Karpas-422 (cell line): ENCODE measurements around the gene B4GALNT3. TPM values are rescaled to one million over a fixed set of nuclear protein-coding genes. Genes with fewer than 3 reads are reported as not detected.

Source experiments
- DNase-seq: peaks from one replicate; pipeline ENCODE4 v3.0.0-alpha.2; 2015
- H2AFZ ChIP-seq: fragments of 200-600 bp; sonication (generic); 2 replicates; pipeline ENCODE4 v1.6.1; 2014; ENCODE audit warnings: antibody characterized with exemption, low read length, mixed read lengths
- H3K27ac ChIP-seq: fragments of 200-600 bp; sonication (generic); 2 replicates; pipeline ENCODE4 v1.5.1; 2014; ENCODE audit warnings: mild to moderate bottlenecking, low read length, moderate library complexity
- H3K27me3 ChIP-seq: fragments of 200-600 bp; sonication (generic); 2 replicates; pipeline ENCODE4 v1.6.1; 2014; ENCODE audit warnings: low read length, mixed read lengths
- H3K36me3 ChIP-seq: fragments of 200-600 bp; sonication (generic); 2 replicates; pipeline ENCODE4 v1.6.1; 2014; ENCODE audit warnings: low read length, mixed read lengths; ENCODE audit not compliant: insufficient read depth
- H3K4me1 ChIP-seq: fragments of 200-600 bp; sonication (generic); 2 replicates; pipeline ENCODE4 v1.6.1; 2014; ENCODE audit warnings: mild to moderate bottlenecking, low read length, mixed read lengths
- H3K4me2 ChIP-seq: fragments of 200-600 bp; sonication (generic); 2 replicates; pipeline ENCODE4 v1.6.1; 2014; ENCODE audit warnings: low read length, low read depth, mild to moderate bottlenecking; ENCODE audit not compliant: poor library complexity, severe bottlenecking
- H3K4me3 ChIP-seq: fragments of 200-600 bp; sonication (generic); 2 replicates; pipeline ENCODE4 v1.5.1; 2014; ENCODE audit warnings: mild to moderate bottlenecking, antibody characterized with exemption, low read length, mixed read lengths
- H3K79me2 ChIP-seq: fragments of 200-600 bp; sonication (generic); 2 replicates; pipeline ENCODE4 v1.6.1; 2014; ENCODE audit warnings: mild to moderate bottlenecking, low read length, mixed read lengths
- H3K9ac ChIP-seq: fragments of 200-600 bp; sonication (generic); 2 replicates; pipeline ENCODE4 v1.6.0; 2014; ENCODE audit warnings: low read length
- H3K9me2 ChIP-seq: fragments of 200-600 bp; sonication (generic), shearing (Covaris generic); replicated peaks from 2 replicates; pipeline ENCODE4 v1.6.0; 2014; ENCODE audit warnings: mild to moderate bottlenecking, low read length, moderate library complexity; ENCODE audit not compliant: insufficient read depth
- H3K9me3 ChIP-seq: fragments of 300-700, 200-600 bp; sonication (generic); 2 replicates; pipeline ENCODE4 v1.6.1; 2014; ENCODE audit warnings: low read length, mixed read lengths
- H4K20me1 ChIP-seq: fragments of 200-600 bp; sonication (generic); 2 replicates; pipeline ENCODE4 v1.6.1; 2014; ENCODE audit warnings: mild to moderate bottlenecking, antibody characterized with exemption, low read length, low read depth; ENCODE audit not compliant: insufficient read depth
- small RNA-seq: library from RNA; depleted of rRNA; stranded (forward); fragments of <200 nt; gene quantifications from one replicate; pipeline ENCODE3, GENCODE V24; 2014
- total RNA-seq: library from RNA; depleted of rRNA; stranded (reverse); fragments of >200 nt; shearing (Covaris generic); gene quantifications from 2 replicates; pipeline ENCODE4 v1.2.3, GENCODE V29; 2014; ENCODE audit warnings: low replicate concordance; rRNA removed

B4GALNT3 gene
- total RNA-seq, 1 experiment from 2014 or later, result 0.30 TPM

DNA sequence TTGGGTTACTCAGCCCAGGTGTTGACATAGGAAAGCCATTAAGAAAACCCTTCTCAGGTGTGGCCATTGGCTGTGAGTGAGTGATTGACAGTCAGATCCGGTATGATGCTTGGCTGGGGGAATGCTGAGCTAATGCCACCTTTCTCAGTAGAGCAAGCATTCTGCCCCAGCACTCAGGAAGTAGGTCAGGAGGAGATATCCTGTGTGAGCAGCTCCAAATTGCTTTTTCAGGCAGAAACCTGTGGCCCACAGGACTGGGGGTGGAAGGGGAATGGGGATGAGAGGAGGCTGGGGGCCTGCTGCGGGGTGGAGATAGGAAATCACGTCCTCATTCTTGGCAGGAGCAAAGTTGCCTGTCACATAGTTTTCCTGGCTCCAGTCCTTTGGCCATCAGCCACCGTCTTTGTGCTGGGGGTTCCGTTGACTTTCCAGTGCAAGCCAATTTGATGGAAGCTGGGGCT lies 147.8 kb downstream of the B4GALNT3 start:
- Histone ChIP-seq H3K27ac (no peak overlapping the region), H3K9me2 (no peaks in the 10 kb centered on the region), H2AFZ (no peak overlapping the region), H3K4me1 (peaks cover 6% of the 10 kb centered on the region), H3K27me3 (no peaks in the 10 kb centered on the region), H3K4me2 (no peak overlapping the region), H3K9me3 (no peaks in the 10 kb centered on the region), H3K36me3 (no peaks in the 10 kb centered on the region), H3K79me2 (no peaks in the 10 kb centered on the region), H3K9ac (no peak overlapping the region), H3K4me3 (no peak overlapping the region), H4K20me1 (no peaks in the 10 kb centered on the region)
- DNase-seq, result no peak

DNA sequence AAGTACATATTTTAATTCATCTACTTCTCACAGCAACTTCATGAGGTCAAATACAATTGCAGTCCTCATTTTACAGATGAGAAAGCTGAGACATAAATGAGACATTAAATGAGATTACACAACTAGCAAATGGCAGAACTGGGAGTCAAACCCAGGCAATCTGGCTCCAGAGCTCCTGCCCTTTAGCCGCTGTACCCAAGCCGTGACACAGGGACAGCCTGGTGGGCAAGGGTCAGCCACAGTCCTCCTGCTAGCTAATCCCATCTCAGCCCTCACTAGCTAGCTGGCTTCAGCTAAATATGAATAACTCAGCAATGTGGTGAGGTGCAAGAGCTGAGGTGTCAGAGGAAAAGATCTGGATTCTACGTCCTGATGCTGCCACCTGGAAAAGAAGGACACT lies 148.7 kb downstream of the B4GALNT3 start:
- no peak overlapping the region for H2AFZ ChIP-seq
- H3K79me2 ChIP-seq, result no peaks in the 10 kb centered on the region
- no peak overlapping the region for H3K4me3 ChIP-seq
- H3K27ac ChIP-seq, result no peak overlapping the region
- H3K9me3 ChIP-seq, result no peaks in the 10 kb centered on the region
- no peaks in the 10 kb centered on the region for H3K36me3 ChIP-seq
- H3K4me2 ChIP-seq, result no peak overlapping the region
- no peaks in the 10 kb centered on the region for H4K20me1 ChIP-seq
- no peak overlapping the region for H3K9ac ChIP-seq
- H3K9me2 ChIP-seq, result no peaks in the 10 kb centered on the region
- H3K27me3 ChIP-seq, result no peaks in the 10 kb centered on the region
- H3K4me1 ChIP-seq, result peaks cover 6% of the 10 kb centered on the region
- DNase-seq, result no peak

DNA sequence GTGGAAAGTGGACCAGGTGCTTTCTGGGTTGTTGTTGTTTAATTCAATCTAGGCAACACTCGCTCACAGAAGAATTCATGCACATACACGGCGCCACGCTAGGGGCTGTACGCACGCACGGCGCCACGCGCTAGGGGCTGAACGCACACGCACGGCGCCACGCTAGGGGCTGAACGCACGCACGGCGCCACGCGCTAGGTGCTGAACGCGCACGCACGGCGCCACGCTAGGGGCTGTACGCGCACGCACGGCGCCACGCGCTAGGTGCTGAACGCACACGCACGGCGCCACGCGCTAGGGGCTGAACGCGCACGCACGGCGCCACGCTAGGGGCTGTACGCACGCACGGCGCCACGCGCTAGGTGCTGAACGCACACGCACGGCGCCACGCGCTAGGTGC lies 149.2 kb downstream of the B4GALNT3 start:
- Histone ChIP-seq H3K9me2 (no peaks in the 10 kb centered on the region), H3K4me3 (no peak overlapping the region), H3K9ac (no peak overlapping the region), H3K27me3 (no peaks in the 10 kb centered on the region), H3K4me1 (peaks cover 6% of the 10 kb centered on the region), H3K36me3 (no peaks in the 10 kb centered on the region), H2AFZ (no peak overlapping the region), H3K9me3 (no peaks in the 10 kb centered on the region), H3K27ac (no peak overlapping the region), H4K20me1 (no peaks in the 10 kb centered on the region), H3K79me2 (no peaks in the 10 kb centered on the region), H3K4me2 (no peak overlapping the region)
- no peak for DNase-seq

DNA sequence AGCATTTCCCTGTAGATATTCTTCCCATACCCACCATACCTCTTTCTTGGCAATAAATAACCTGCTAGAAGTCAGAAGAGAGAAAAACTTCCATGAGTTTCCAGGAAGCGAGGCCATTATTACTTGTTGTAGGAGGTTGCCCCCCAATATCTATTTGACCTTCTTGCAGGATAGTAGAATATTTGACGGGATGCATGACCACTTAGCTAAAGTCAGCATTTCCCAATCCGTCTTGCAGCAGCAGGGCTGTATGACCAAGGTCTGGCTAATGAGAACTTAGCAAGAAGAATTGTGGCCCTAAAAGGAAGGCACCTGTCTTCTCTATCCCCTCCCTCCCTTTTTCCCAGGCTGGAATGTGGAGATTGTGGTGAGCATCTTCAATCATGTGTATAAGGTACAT lies 152.0 kb downstream of the B4GALNT3 start:
- no peak for DNase-seq
- H3K9ac ChIP-seq, result no peak overlapping the region
- H3K9me2 ChIP-seq, result no peaks in the 10 kb centered on the region
- no peak overlapping the region for H3K4me3 ChIP-seq
- peaks cover 16% of the 10 kb centered on the region for H3K4me1 ChIP-seq
- no peaks in the 10 kb centered on the region for H3K79me2 ChIP-seq
- H3K27ac ChIP-seq, result no peak overlapping the region
- no peaks in the 10 kb centered on the region for H3K27me3 ChIP-seq
- H4K20me1 ChIP-seq, result no peaks in the 10 kb centered on the region
- no peaks in the 10 kb centered on the region for H3K36me3 ChIP-seq
- H2AFZ ChIP-seq, result no peak overlapping the region
- H3K9me3 ChIP-seq, result no peaks in the 10 kb centered on the region
- no peak overlapping the region for H3K4me2 ChIP-seq

DNA sequence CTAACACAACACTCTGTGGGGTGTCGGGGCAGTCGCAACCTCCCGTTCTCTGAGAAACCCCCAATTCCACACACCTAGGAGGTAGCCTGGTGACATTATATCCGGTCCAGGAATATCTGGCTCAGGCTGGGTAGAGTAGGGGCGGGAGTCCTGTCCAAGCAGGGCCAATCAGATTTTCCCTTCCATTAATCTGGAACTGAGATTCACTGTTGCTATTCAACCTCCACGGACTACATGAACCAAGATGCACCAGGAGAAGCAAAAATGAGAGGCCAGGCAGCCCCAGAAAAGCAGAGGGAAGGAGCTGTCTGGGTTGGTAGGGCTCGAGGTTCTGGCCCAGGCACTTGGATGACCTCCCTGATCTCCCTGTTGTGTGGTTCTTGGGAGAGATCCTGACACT lies 152.6 kb downstream of the B4GALNT3 start:
- Histone ChIP-seq H3K9me2 (no peaks in the 10 kb centered on the region), H3K9me3 (no peaks in the 10 kb centered on the region), H3K4me3 (no peak overlapping the region), H2AFZ (no peak overlapping the region), H3K36me3 (no peaks in the 10 kb centered on the region), H3K27me3 (no peaks in the 10 kb centered on the region), H3K27ac (no peak overlapping the region), H3K4me2 (no peak overlapping the region), H3K9ac (no peak overlapping the region), H3K4me1 (peaks cover 16% of the 10 kb centered on the region), H4K20me1 (no peaks in the 10 kb centered on the region), H3K79me2 (no peaks in the 10 kb centered on the region)
- DNase-seq, result no peak

DNA sequence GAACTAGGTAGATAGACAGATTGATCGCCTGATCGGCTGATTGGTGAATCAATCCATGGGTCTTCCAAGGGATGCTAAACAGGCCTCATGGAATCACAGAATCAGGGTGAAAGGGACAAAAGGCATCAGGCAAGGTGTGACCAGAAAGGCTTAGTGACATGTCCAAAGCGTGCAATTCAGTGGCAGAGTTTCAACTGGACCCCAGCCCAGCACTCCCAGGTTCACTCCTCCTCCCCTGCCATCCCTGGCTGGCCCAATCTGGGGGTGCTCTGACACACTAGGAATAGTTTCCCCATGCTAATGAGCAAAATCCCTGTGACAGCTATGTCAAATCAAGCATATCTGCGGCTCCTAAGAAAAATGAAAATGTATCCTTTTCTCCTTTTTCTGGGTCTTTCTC lies 153.1 kb downstream of the B4GALNT3 start:
- no peak overlapping the region for H3K4me2 ChIP-seq
- no peak for DNase-seq
- H3K9ac ChIP-seq, result no peak overlapping the region
- H3K4me1 ChIP-seq, result peaks cover 16% of the 10 kb centered on the region
- H3K36me3 ChIP-seq, result no peaks in the 10 kb centered on the region
- H3K79me2 ChIP-seq, result no peaks in the 10 kb centered on the region
- H3K27ac ChIP-seq, result no peak overlapping the region
- no peak overlapping the region for H2AFZ ChIP-seq
- no peaks in the 10 kb centered on the region for H4K20me1 ChIP-seq
- no peaks in the 10 kb centered on the region for H3K9me3 ChIP-seq
- H3K4me3 ChIP-seq, result no peak overlapping the region
- no peaks in the 10 kb centered on the region for H3K9me2 ChIP-seq
- H3K27me3 ChIP-seq, result no peaks in the 10 kb centered on the region

Small RNAs within 50 kb of the gene (small RNA-seq; reads per million reads assigned to genes)
- not detected for gene RNU7-103P

Other genes starting within 250 kb of the B4GALNT3 start
- gene SLC6A12, start 245.8 kb upstream of the B4GALNT3 start, total RNA-seq, result 0.14 TPM in 1 of 2 replicates, not detected in the other
- not detected in 2 replicates for gene SLC6A13, start 197.1 kb upstream of the B4GALNT3 start, total RNA-seq
- 61.4 and 64.7 TPM in 2 replicates for gene KDM5A, start 70.6 kb upstream of the B4GALNT3 start, total RNA-seq
- gene CCDC77, start 58.3 kb upstream of the B4GALNT3 start, total RNA-seq, result 10.9 and 17.7 TPM in 2 replicates
- 1.8 and 2.4 TPM in 2 replicates for gene NINJ2, start 203.5 kb downstream of the B4GALNT3 start, total RNA-seq